Dermis blood vessel endothelial cell (primary cell): ENCODE data around the gene BCL2L15. TPM values are rescaled to one million over a fixed set of nuclear protein-coding genes. Genes with fewer than 3 reads are reported as not detected.
A peak's percentile ranks its signal among the peaks of the same experiment; 100 is the strongest.

ENCODE experiments used
- DNase-seq: peaks from one replicate; pipeline ENCODE4 v3.0.0; 2010
- total RNA-seq: library from RNA; depleted of rRNA; stranded (reverse); fragments of >200 nt; gene quantifications from 2 replicates; pipeline ENCODE4 v1.2.3, GENCODE V29; 2014

BCL2L15 gene
- 0.17 and 0.37 TPM in 2 replicates for total RNA-seq

DNA sequence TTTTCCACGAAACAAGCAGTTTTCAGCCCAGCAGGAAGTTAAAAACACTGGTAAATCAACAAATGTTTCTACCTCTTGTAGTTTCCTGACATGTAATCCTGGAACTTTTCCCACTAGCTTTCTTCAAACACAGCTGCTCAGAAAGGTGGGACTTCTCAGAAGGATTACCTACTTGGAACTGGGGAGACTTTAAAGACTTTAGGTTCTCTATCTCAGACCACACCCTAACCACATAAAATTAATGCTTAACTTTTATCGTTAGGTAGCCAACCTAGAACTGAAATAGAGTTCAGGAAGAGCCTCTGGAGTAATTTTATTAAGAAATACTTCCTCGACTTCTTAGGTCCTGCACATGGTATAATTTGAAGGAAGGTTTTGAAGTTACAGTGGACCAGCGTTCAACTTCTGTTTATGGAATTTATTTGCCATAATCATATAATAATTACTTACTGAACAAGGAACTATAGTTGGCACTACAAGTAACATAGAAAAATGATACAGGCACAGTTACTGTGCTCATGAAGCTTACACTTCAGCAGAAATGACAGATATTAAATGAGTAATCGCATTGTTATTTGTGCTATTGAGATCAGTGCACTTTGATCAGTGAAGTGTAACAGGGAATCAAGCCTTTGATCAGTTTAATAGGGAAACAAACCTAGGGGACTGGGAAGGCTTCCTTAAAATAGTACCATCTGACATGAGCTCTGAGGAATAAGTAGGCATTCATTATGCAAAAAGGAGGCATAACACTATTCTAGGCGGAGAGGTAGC lies at the start of gene BCL2L15:
Gene BCL2L15 (minus strand): TSS at position 180 of the 774 bp plus-strand sequence. CDS start 206 bp downstream, outside the sequence.
- no peak for DNase-seq

DNA sequence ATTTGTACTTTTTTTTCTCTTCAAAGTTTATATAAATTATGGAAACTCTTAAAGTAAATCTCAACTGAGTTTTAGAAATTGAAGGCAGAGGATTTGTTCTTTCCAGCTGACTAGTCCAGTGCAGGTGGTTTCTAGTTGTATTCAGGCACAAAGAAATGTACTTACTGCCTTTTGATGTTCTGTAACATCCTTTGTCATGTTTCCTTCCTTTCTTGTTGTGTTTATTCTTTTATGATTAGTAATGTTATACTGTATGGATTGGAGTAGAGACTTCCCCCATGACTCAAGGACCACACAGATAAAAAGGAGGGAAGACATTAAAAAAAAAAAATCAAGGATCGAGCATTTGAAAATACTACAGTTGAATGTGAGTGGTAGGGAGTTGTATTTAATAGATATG lies 49.8 kb upstream of the BCL2L15 start:
- DNase-seq = peak; percentile 51

GRCh38 chr1:113935970-113936369 lies 48.6 kb upstream of the BCL2L15 start:
- DNase-seq = no peak

GRCh38 chr1:113935176-113935575 lies 47.8 kb upstream of the BCL2L15 start:
- DNase-seq = no peak

GRCh38 chr1:113934511-113935055 lies 47.2 kb upstream of the BCL2L15 start:
- DNase-seq = no peak

DNA sequence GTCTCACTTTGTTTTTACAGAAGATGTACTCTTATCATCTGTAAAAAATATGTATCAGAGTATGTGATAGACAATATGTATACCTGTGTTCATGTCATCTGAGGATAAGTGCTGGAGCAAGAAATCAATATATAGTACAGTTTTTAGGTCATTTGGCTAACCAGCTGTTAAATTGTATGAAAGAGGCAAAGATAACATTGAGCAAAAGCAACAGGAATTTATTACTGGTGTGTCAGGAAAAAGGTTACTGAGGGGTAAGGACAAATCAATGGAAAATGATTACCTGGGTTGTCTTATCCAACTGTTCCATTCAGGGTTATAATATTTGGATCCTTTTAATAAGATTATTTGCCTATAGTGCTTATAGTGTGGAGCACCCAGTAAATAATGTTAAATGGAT lies 46.6 kb upstream of the BCL2L15 start:
- no peak for DNase-seq

DNA sequence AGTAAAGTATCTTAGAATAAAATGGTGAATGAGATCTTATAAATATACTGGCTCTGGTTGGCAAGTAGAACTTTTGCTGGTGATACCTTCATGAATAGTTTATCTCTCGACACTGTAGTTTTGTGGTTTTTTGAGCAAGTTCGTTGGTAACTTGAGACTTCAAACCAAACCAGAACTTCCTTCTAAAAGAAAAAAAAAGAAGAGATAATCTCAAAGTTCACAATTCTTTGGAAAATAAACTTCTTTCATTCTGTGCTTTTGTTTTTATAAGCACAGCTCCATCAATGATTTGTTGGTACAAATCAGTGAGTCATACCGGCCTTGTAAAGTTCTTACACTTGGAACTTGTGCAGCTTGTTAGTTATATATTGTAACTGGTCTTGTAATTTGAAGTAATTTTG lies 44.1 kb upstream of the BCL2L15 start:
- DNase-seq = peak; percentile 59

GRCh38 chr1:113930499-113931161 lies 43.2 kb upstream of the BCL2L15 start:
- DNase-seq = peak; percentile 90

- DNase-seq = peak; percentile 56
These were observed 42.5 kb upstream of the BCL2L15 start for GRCh38 chr1:113929750-113930498.

GRCh38 chr1:113928941-113929749 lies 41.8 kb upstream of the BCL2L15 start, which contains the start of gene HIPK1:
HIPK1 (plus strand) TSS chr1:113929324.
- peak; percentile 93 for DNase-seq

- DNase-seq = peak; percentile 21
These were observed 41.0 kb upstream of the BCL2L15 start for GRCh38 chr1:113928187-113928930.

DNA sequence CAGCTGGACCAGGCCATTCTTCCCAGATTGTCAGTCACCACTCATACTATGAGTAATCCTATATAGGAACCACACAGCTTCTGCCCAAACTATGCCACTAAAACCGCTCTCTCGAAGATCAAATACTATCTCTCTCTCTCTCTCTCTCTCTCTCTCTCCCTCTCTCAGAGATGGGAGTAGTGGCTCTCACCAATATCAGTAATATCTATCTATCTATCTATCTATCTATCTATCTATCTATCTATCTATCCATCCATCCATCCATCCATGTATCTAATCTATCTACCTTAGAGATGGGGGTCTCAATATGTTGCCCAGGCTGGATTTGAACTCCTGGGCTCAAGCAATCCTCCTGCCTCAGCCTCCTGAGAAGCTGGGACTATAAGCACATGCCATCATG lies 37.1 kb upstream of the BCL2L15 start:
- DNase-seq = no peak

- DNase-seq = no peak
These were observed 35.6 kb upstream of the BCL2L15 start for GRCh38 chr1:113922957-113923356.

GRCh38 chr1:113918243-113918642 lies 30.9 kb upstream of the BCL2L15 start:
- no peak for DNase-seq

GRCh38 chr1:113917400-113918082 lies 30.2 kb upstream of the BCL2L15 start:
- DNase-seq = no peak

GRCh38 chr1:113916974-113917373 lies 29.6 kb upstream of the BCL2L15 start:
- no peak for DNase-seq

- no peak for DNase-seq
These were observed 26.7 kb upstream of the BCL2L15 start for GRCh38 chr1:113913887-113914664.

GRCh38 chr1:113913312-113913668 lies 25.9 kb upstream of the BCL2L15 start:
- DNase-seq = no peak

DNA sequence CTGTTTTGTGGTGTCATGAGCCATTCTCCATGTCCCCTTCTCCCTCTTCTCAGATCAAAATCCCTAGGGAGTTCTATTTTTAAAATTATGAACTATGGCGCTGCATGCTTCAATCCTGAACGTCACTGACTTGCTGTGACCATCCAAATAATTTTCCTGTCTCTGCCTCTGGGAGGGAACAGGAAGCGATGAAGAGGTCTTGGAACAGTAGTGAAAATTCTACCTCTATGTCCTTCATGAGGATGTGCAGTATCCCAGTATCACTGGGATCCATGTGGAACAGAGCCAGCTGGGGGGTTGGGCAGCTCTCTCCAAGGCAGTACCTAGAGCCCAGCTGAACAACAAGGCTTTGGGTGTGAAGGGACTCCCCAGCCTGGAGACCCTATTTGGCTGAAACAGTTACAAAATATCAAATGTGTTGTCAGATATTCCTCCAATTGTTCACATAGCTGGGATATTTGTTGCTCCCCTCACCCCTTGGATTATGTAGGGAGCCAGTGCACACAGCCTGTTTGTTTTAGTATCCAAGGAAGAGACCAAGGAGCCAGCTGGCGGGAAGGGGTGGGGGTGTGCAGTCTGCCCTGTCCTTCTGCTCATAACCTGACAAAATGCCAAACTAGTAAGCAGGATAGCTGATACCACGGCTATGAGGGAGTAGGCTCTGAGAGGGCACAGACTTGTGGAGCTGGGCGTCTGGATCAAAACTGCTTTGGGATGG lies 25.4 kb upstream of the BCL2L15 start:
- peak; percentile 68 for DNase-seq
